ENCODE results near the gene NDUFB3. TPM values are rescaled to one million over a fixed set of nuclear protein-coding genes. Genes with fewer than 3 reads are reported as not detected.

Gene NDUFB3
- total RNA-seq, 1 donor: 25.7 TPM

DNA sequence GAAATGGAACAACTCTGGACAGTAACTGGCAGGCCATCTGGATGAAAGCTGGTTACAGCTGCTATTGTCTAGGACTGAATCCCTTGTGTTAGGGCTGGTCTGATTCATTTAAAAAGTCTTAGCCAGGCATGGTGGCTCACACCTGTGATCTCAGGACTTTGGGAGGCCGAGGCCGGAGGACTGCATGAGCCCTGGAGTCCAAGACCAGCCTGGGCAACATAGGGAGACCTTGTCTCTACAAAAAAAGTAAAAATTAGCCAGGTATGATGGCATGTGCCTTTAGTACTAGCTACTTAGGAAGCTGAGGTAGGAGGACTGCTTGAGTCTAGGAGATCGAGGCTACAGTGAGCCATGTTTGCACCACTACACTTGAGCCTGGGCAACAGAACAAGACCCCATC is 28.7 kb downstream of the NDUFB3 start:
- H3K27ac ChIP-seq (ENCODE audit: low read depth, low read length): no peak overlapping the region
- no peaks in the 10 kb centered on the region for H3K4me1 ChIP-seq (ENCODE audit: insufficient read depth, low read length)
- H3K27me3 ChIP-seq (ENCODE audit: insufficient read depth, low read length): no peaks in the 10 kb centered on the region
- no peaks in the 10 kb centered on the region for H3K36me3 ChIP-seq (ENCODE audit: insufficient read depth, low read length)
- H3K79me2 ChIP-seq (ENCODE audit: insufficient read depth, low read length): no peaks in the 10 kb centered on the region
- no peak overlapping the region for H3K4me3 ChIP-seq (ENCODE audit: insufficient read depth, low read length)
- no peak overlapping the region for H3K4me2 ChIP-seq (ENCODE audit: insufficient read depth, low read length)
- H2AFZ ChIP-seq (ENCODE audit: low read length): no peak overlapping the region
- H4K20me1 ChIP-seq (ENCODE audit: insufficient read depth, low read length): no peaks in the 10 kb centered on the region
- H3K9me3 ChIP-seq (ENCODE audit: low read depth, low read length): no peaks in the 10 kb centered on the region
- TF ChIP-seq, protein P1, sequence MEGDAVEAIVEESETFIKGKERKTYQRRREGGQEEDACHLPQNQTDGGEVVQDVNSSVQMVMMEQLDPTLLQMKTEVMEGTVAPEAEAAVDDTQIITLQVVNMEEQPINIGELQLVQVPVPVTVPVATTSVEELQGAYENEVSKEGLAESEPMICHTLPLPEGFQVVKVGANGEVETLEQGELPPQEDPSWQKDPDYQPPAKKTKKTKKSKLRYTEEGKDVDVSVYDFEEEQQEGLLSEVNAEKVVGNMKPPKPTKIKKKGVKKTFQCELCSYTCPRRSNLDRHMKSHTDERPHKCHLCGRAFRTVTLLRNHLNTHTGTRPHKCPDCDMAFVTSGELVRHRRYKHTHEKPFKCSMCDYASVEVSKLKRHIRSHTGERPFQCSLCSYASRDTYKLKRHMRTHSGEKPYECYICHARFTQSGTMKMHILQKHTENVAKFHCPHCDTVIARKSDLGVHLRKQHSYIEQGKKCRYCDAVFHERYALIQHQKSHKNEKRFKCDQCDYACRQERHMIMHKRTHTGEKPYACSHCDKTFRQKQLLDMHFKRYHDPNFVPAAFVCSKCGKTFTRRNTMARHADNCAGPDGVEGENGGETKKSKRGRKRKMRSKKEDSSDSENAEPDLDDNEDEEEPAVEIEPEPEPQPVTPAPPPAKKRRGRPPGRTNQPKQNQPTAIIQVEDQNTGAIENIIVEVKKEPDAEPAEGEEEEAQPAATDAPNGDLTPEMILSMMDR (IDR thresholded peaks at IDR 0.05; ENCODE audit: extremely low read depth, low read depth, low read length): no peak
- no peak for DNase-seq (ENCODE audit: insufficient read length, low spot score, missing footprints)

DNA sequence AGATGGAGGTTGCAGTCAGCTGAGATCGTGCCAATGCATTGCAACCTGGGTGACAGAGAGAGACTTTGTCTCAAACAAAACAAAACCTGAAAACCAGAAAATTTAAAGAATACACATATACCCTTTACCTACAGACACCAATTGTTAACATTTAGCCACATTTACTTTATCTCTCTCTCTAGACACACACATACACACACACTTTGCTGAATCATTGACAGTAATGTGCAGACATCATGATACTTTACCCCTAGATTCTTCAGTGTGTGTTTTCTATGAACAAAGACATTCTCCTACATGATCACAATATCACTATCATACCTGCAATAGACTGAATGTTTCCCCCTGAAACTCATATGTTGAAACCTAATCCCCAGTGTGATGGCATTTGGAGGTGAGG is 34.0 kb downstream of the NDUFB3 start:
- no peak for DNase-seq (ENCODE audit: insufficient read length, low spot score, missing footprints)
- Histone ChIP-seq H3K36me3 (ENCODE audit: insufficient read depth, low read length) (no peaks in the 10 kb centered on the region), H2AFZ (ENCODE audit: low read length) (no peak overlapping the region), H3K4me3 (ENCODE audit: insufficient read depth, low read length) (no peak overlapping the region), H3K27me3 (ENCODE audit: insufficient read depth, low read length) (no peaks in the 10 kb centered on the region), H3K27ac (ENCODE audit: low read depth, low read length) (no peak overlapping the region), H3K4me2 (ENCODE audit: insufficient read depth, low read length) (no peak overlapping the region), H3K9me3 (ENCODE audit: low read depth, low read length) (no peaks in the 10 kb centered on the region), H3K4me1 (ENCODE audit: insufficient read depth, low read length) (no peaks in the 10 kb centered on the region), H3K79me2 (ENCODE audit: insufficient read depth, low read length) (no peaks in the 10 kb centered on the region), H4K20me1 (ENCODE audit: insufficient read depth, low read length) (no peaks in the 10 kb centered on the region)
- TF ChIP-seq, protein P1 (IDR thresholded peaks at IDR 0.05; ENCODE audit: extremely low read depth, low read depth, low read length): no peak

DNA sequence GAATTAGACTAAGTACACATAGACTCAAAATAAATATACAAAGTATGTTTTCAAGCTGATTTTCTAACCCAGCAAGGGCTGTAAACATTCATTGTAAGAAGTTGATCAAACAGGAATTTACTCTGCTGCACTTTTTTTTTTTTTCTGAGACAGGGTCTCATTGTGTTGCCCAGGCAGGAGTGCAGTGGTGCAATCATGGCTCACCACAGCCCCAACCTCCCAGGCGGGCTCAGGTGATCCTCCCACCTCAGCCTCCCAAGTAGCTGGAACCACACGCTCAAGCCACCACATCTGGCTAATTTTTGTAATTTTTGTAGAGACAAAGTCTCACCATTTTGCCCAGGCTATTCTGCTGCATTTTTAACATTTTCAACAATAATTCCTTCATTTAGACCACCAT is 35.8 kb downstream of the NDUFB3 start:
- TF ChIP-seq, protein P1 (IDR thresholded peaks at IDR 0.05; ENCODE audit: extremely low read depth, low read depth, low read length): no peak
- no peaks in the 10 kb centered on the region for H3K27me3 ChIP-seq (ENCODE audit: insufficient read depth, low read length)
- H3K9me3 ChIP-seq (ENCODE audit: low read depth, low read length): no peaks in the 10 kb centered on the region
- no peaks in the 10 kb centered on the region for H4K20me1 ChIP-seq (ENCODE audit: insufficient read depth, low read length)
- no peak overlapping the region for H3K27ac ChIP-seq (ENCODE audit: low read depth, low read length)
- H3K4me3 ChIP-seq (ENCODE audit: insufficient read depth, low read length): no peak overlapping the region
- H3K4me1 ChIP-seq (ENCODE audit: insufficient read depth, low read length): no peaks in the 10 kb centered on the region
- no peak overlapping the region for H3K4me2 ChIP-seq (ENCODE audit: insufficient read depth, low read length)
- no peak overlapping the region for H2AFZ ChIP-seq (ENCODE audit: low read length)
- no peak for DNase-seq (ENCODE audit: insufficient read length, low spot score, missing footprints)
- no peaks in the 10 kb centered on the region for H3K36me3 ChIP-seq (ENCODE audit: insufficient read depth, low read length)
- no peaks in the 10 kb centered on the region for H3K79me2 ChIP-seq (ENCODE audit: insufficient read depth, low read length)

- Histone ChIP-seq H3K36me3 (ENCODE audit: insufficient read depth, low read length) (no peaks in the 10 kb centered on the region), H3K79me2 (ENCODE audit: insufficient read depth, low read length) (no peaks in the 10 kb centered on the region), H3K9me3 (ENCODE audit: low read depth, low read length) (no peaks in the 10 kb centered on the region), H3K4me2 (ENCODE audit: insufficient read depth, low read length) (no peak overlapping the region), H3K27ac (ENCODE audit: low read depth, low read length) (no peak overlapping the region), H3K4me1 (ENCODE audit: insufficient read depth, low read length) (no peaks in the 10 kb centered on the region), H4K20me1 (ENCODE audit: insufficient read depth, low read length) (no peaks in the 10 kb centered on the region), H2AFZ (ENCODE audit: low read length) (no peak overlapping the region), H3K27me3 (ENCODE audit: insufficient read depth, low read length) (no peaks in the 10 kb centered on the region), H3K4me3 (ENCODE audit: insufficient read depth, low read length) (no peak overlapping the region)
- TF ChIP-seq, protein P1 (IDR thresholded peaks at IDR 0.05; ENCODE audit: extremely low read depth, low read depth, low read length): no peak
- no peak for DNase-seq (ENCODE audit: insufficient read length, low spot score, missing footprints)
Measured at GRCh38 chr2:201108341-201108740, 36.5 kb downstream of the NDUFB3 start.

Measured in osteoblast (primary cell).